ENCODE data around the gene PLEKHA5. TPM values are rescaled to one million over a fixed set of nuclear protein-coding genes. Genes with fewer than 3 reads are reported as not detected.

PLEKHA5 gene
- total and polyA plus RNA-seq, 7 donors, result 0.52 to 3.3 (median 0.80) TPM

DNA sequence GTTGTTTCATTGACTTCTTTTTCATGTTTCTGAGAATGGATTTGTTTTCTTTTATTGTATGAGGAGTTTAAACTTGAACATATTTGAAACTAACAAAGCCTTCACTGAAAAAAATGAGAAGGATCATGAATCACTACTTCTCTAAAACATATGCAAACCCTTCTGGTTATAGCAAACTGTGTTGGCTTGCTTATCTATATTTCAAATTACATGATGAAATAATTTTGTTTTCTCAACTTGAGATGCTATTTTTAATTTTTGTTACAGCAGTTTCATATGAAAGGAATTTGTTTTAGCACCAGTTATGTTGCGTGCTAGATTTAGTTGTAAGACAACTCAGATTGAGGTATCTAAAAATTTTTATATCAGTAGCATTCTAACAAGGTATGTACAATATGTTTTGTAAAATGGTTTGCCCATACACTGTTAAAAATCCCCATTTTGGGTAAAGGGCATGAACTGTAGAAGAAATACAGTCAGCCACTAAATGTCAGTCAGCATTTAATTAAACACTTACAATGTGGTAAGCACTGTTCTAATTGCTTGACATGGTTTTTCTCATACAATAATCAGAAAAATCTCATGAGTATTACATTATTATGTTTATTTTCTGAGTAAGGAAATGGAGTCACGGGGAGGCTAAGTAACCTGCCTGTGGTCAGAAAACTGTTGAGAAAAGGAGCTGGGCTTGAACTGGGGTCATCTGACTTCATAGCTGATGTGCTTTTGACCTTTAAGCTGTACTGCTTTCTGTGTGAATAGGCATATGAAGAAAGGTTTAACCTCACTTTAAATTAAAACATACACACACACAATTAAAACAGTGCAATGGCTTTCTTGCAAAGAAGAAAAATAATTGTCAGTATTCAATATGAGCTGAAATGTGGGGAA is 105.7 kb downstream of the PLEKHA5 start:
- H3K27ac ChIP-seq, result no peak overlapping the region

DNA sequence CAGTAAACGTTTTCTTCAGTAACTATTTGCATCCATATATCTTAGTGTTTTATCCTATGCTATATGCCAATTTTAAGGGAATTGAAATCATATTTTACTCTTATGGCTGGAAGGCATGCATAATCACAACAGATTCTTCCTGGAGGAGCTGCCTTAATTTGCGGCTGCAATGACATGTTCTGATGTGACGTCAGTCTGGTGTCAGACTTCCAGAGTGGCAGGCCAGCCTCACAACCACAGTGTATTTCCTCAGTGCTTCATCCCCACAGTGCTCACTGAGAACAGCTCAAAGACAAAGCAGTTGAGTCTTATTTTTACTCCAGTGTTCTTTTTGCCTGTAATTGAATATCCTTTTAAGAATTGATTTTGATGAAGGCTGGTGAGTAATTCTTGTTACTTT is 107.1 kb downstream of the PLEKHA5 start:
- H3K36me3 ChIP-seq (ENCODE audit: insufficient read depth in 1 of 2, low read depth in 1 of 2), result no peaks in the 10 kb centered on the region
- no peaks in the 10 kb centered on the region for H3K9me3 ChIP-seq
- WGBS, 3 donors, result 51 to 68% (median 57%) methylated on average over 3 of the region's 3 CpGs
- no peak overlapping the region for H3K27ac ChIP-seq
- no peak for TF ChIP-seq CTCF (IDR thresholded peaks at IDR 0.05)
- no peaks in the 10 kb centered on the region for H3K27me3 ChIP-seq (ENCODE audit: insufficient read depth in 3 of 3, low read length in 2 of 3)
- H3K4me3 ChIP-seq, result no peak overlapping the region
- no peaks in the 10 kb centered on the region for H3K4me1 ChIP-seq
- ATAC-seq (no peak), DNase-seq (no peak)
- intact Hi-C loops (cut with DNase I), result no loop called here

More for the DNA sequence above, 105.7 kb downstream of the PLEKHA5 start:
- H3K27me3 ChIP-seq (ENCODE audit: insufficient read depth in 3 of 3, low read length in 2 of 3), result no peaks in the 10 kb centered on the region
- DNase-seq, result no peak
- H3K4me1 ChIP-seq, result no peaks in the 10 kb centered on the region
- TF ChIP-seq CTCF (IDR thresholded peaks at IDR 0.05), result no peak
- no peaks in the 10 kb centered on the region for H3K36me3 ChIP-seq (ENCODE audit: insufficient read depth in 1 of 2, low read depth in 1 of 2)
- ATAC-seq, result no peak
- intact Hi-C loops (cut with DNase I), result no loop called here
- H3K4me3 ChIP-seq, result no peak overlapping the region
- 48 to 73% (median 49%) methylated on average over 2 of the region's 2 CpGs for WGBS, 3 donors
- no peaks in the 10 kb centered on the region for H3K9me3 ChIP-seq

- DNase-seq (no peak), ATAC-seq (no peak)
- Histone ChIP-seq H3K27ac (no peak overlapping the region), H3K9me3 (no peaks in the 10 kb centered on the region), H3K27me3 (ENCODE audit: insufficient read depth in 3 of 3, low read length in 2 of 3) (no peaks in the 10 kb centered on the region), H3K4me3 (no peak overlapping the region), H3K4me1 (no peaks in the 10 kb centered on the region), H3K36me3 (ENCODE audit: insufficient read depth in 1 of 2, low read depth in 1 of 2) (no peaks in the 10 kb centered on the region)
- no peak for TF ChIP-seq CTCF (IDR thresholded peaks at IDR 0.05)
- 89 to 95% (median 91%) methylated on average over 3 of the region's 3 CpGs for WGBS, 3 donors
- intact Hi-C loops (cut with DNase I), result no loop called here
Measured at GRCh38 chr12:19238540-19238939, 109.0 kb downstream of the PLEKHA5 start.

DNA sequence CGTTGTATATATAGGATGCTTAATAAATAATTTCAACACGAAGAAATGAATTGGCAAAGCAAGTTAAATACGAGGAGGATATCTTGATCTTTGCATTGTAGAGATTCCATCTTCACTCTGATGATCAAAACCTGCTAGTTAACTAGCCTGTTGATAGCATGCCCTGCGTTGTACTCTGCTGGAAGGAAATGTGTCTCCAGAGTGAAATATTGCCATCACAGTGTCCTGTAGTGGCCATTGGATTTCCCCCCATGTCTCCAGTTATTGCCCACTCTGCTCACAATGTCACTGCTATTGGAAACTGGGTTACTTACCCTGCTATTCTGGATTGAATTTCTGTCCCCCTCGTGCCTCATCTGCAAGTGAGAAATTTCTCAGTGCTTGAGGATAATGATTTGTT is 109.6 kb downstream of the PLEKHA5 start:
- H3K4me1 ChIP-seq, result no peaks in the 10 kb centered on the region
- DNase-seq (no peak), ATAC-seq (no peak)
- 55 to 69% (median 65%) methylated on average over 5 of the region's 5 CpGs for WGBS, 3 donors
- no peaks in the 10 kb centered on the region for H3K27me3 ChIP-seq (ENCODE audit: insufficient read depth in 3 of 3, low read length in 2 of 3)
- no peak overlapping the region for H3K4me3 ChIP-seq
- H3K36me3 ChIP-seq (ENCODE audit: insufficient read depth in 1 of 2, low read depth in 1 of 2), result no peaks in the 10 kb centered on the region
- no peak overlapping the region for H3K27ac ChIP-seq
- intact Hi-C loops (cut with DNase I), result no loop called here
- no peaks in the 10 kb centered on the region for H3K9me3 ChIP-seq
- no peak for TF ChIP-seq CTCF (IDR thresholded peaks at IDR 0.05)
